ENCODE results near the gene MN1.

The MN1 gene

DNA sequence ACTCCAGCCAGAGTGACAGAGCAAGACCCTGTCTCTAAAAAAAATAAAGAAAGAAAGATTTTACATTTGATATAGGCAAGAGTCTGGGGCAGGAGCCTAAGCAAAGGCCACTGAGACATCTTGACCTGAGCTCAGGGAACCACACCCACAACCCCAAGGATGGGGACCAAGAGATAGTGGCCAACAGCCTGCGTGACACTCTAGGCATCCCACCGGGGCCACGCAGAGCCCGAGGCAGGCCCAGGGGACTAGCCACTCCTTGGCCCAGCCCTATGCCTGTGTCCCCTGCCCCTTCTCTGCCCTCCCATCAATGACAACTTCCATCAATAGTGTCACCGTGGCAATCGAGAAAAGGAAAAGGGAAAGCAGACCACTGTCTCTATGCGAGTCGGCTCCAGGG, 41.1 kb downstream of the MN1 start:
- H3K36me3 ChIP-seq (ENCODE audit: control insufficient read depth, insufficient read depth, low read length) = no peaks in the 10 kb centered on the region
- WGBS (ENCODE audit: insufficient coverage, insufficient read length) = no CpG with 5 or more reads among the region's 8 CpGs

DNA sequence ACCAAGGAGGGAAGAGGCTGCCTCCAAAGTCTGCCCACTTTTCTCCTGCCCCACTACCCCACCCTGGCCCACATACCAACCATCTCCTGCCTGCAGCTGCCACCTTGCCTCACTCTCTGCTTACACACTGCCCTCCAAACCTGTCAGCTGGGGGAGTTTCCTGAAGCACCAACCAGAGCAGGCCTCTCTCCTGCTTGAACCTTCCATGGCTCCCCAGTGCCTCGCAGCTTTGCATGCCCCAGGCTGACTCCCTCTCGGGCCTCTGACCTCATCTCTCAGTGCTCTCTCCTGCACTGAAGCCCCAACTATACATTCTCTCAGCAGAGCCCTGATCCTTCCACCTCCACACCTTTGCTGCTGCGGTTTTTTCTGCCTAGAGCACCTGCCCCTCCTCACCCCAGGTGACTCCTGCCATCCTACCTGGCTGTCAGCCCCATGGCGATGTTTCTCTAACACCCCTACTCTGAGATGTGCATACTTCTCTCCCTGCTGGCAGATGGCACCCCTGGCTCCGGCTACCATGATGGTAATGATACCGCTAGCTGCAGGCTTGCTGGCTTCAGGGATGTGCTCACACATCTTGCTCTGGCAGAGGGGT, 43.5 kb downstream of the MN1 start:
- H3K36me3 ChIP-seq (ENCODE audit: control insufficient read depth, insufficient read depth, low read length) = no peaks in the 10 kb centered on the region
- no peaks in the 10 kb centered on the region for H3K27me3 ChIP-seq (ENCODE audit: control insufficient read depth, insufficient read depth, low read length)
- no peak overlapping the region for H3K4me3 ChIP-seq (ENCODE audit: low read length)
- H3K27ac ChIP-seq (ENCODE audit: low read length) = no peak overlapping the region
- DNase-seq (ENCODE audit: low read depth, low spot score) = no peak
- H3K4me1 ChIP-seq (ENCODE audit: control insufficient read depth, insufficient read depth, low read length) = no peaks in the 10 kb centered on the region
- H3K9me3 ChIP-seq (ENCODE audit: control insufficient read depth, insufficient read depth, low read length) = no peaks in the 10 kb centered on the region
- WGBS (ENCODE audit: insufficient coverage, insufficient read length) = no CpG with 5 or more reads among the region's 6 CpGs

More for the DNA sequence above, 41.1 kb downstream of the MN1 start:
- H3K27me3 ChIP-seq (ENCODE audit: control insufficient read depth, insufficient read depth, low read length) = no peaks in the 10 kb centered on the region
- no peaks in the 10 kb centered on the region for H3K4me1 ChIP-seq (ENCODE audit: control insufficient read depth, insufficient read depth, low read length)
- H3K9me3 ChIP-seq (ENCODE audit: control insufficient read depth, insufficient read depth, low read length) = no peaks in the 10 kb centered on the region
- H3K27ac ChIP-seq (ENCODE audit: low read length) = no peak overlapping the region
- H3K4me3 ChIP-seq (ENCODE audit: low read length) = no peak overlapping the region
- no peak for DNase-seq (ENCODE audit: low read depth, low spot score)

DNA sequence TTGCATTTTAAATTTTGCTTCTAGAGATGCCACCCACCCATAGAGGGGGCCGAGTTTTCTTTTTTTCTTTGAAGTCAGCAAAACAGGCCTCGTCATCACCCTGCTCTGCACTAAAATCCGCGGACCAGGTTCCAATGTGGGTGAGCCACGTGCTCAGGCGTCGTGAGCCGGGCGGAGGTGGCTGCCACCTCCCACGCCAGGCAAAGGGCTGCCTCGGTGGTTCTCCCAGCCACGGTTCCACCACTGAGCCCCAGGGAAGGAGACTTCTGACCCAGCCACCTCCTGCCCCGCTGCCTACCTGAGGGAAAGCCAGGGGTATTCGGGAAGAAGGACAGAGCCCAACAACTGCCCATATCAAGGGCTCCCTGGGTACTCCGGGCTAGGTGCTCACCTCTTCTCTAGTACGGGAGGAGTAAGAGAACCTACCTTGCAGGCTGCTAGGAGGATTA, 45.3 kb downstream of the MN1 start:
- Histone ChIP-seq H3K9me3 (ENCODE audit: control insufficient read depth, insufficient read depth, low read length) (no peaks in the 10 kb centered on the region), H3K27ac (ENCODE audit: low read length) (no peak overlapping the region), H3K4me1 (ENCODE audit: control insufficient read depth, insufficient read depth, low read length) (no peaks in the 10 kb centered on the region), H3K4me3 (ENCODE audit: low read length) (no peak overlapping the region), H3K27me3 (ENCODE audit: control insufficient read depth, insufficient read depth, low read length) (no peaks in the 10 kb centered on the region), H3K36me3 (ENCODE audit: control insufficient read depth, insufficient read depth, low read length) (no peaks in the 10 kb centered on the region)
- DNase-seq (ENCODE audit: low read depth, low spot score) = no peak
- no CpG with 5 or more reads among the region's 16 CpGs for WGBS (ENCODE audit: insufficient coverage, insufficient read length)

DNA sequence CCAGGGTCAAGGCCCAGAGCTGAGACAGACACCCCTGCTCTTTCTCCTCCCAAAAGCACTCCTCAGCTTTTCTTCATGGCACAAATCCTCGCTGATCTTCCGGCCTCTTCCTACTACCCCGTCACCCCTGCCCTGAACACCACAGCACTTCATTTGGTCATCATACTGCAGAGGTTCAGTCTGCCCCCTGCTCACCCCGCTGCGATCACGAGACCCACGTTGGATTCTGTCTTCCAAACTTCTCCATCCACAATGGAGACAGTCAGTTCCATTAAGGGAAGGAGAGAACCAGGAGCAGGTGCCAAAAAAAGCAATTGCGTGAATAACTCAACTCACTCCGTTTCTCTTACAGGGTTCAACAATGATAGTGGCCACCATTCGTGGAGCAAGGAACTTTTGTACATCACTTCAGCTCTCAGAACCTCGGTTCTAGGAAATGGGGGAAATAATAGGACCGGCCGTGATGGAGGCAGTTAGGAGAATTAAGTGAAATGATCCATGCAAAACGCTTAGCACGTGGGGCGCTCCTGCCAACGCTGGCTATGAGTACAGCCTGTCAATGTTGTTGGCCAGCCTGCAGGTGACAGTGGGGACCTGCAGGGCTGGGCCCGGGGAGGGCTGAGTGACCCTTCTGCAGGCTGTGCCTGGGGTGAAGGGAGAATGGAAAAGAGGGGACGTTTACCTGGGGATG, 45.9 kb downstream of the MN1 start:
- no CpG with 5 or more reads among the region's 19 CpGs for WGBS (ENCODE audit: insufficient coverage, insufficient read length)
- no peak for DNase-seq (ENCODE audit: low read depth, low spot score)

DNA sequence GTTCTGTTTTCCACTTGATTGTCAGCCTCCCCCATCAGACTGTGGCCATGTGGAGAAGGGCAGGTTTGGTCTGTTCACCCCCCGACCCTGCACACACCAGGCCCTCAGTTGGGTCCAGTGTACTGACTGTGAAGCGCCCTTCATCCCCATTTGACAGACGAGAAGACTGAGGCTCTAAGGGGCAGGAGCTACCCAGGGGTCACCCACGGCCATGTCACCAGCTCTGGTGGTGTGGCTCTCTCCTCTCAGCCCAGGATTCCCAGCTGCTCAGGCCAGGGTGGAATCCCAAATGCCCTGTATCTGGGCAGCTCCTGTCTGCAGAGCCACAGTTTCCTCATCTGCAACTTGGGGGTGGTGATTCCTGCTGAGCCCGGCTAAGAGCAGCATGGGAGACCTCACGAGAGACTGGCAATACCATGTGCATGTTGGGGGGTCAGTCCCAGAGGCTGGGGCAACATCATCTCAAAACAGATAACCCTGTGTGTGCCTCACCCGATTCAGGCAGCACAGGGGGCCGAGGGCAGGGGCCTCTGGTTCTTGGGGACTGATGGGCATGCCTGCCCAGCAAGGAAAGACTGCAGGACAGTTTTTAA, 46.6 kb downstream of the MN1 start:
- H3K36me3 ChIP-seq (ENCODE audit: control insufficient read depth, insufficient read depth, low read length) = no peaks in the 10 kb centered on the region
- H3K9me3 ChIP-seq (ENCODE audit: control insufficient read depth, insufficient read depth, low read length) = no peaks in the 10 kb centered on the region
- no peak overlapping the region for H3K27ac ChIP-seq (ENCODE audit: low read length)
- no peak overlapping the region for H3K4me3 ChIP-seq (ENCODE audit: low read length)
- H3K4me1 ChIP-seq (ENCODE audit: control insufficient read depth, insufficient read depth, low read length) = peaks cover 1% of the 10 kb centered on the region; the same call in 1 of the 2 replicates
- DNase-seq (ENCODE audit: low read depth, low spot score) = no peak
- WGBS (ENCODE audit: insufficient coverage, insufficient read length) = no CpG with 5 or more reads among the region's 8 CpGs
- H3K27me3 ChIP-seq (ENCODE audit: control insufficient read depth, insufficient read depth, low read length) = no peaks in the 10 kb centered on the region

More for the DNA sequence above, 45.9 kb downstream of the MN1 start:
- H3K4me3 ChIP-seq (ENCODE audit: low read length) = no peak overlapping the region
- H3K27me3 ChIP-seq (ENCODE audit: control insufficient read depth, insufficient read depth, low read length) = no peaks in the 10 kb centered on the region
- H3K27ac ChIP-seq (ENCODE audit: low read length) = no peak overlapping the region
- H3K4me1 ChIP-seq (ENCODE audit: control insufficient read depth, insufficient read depth, low read length) = 0 out of 2 replicates have a peak, but pooled peaks cover 1% of the 10 kb centered on the region
- no peaks in the 10 kb centered on the region for H3K36me3 ChIP-seq (ENCODE audit: control insufficient read depth, insufficient read depth, low read length)
- H3K9me3 ChIP-seq (ENCODE audit: control insufficient read depth, insufficient read depth, low read length) = no peaks in the 10 kb centered on the region

DNA sequence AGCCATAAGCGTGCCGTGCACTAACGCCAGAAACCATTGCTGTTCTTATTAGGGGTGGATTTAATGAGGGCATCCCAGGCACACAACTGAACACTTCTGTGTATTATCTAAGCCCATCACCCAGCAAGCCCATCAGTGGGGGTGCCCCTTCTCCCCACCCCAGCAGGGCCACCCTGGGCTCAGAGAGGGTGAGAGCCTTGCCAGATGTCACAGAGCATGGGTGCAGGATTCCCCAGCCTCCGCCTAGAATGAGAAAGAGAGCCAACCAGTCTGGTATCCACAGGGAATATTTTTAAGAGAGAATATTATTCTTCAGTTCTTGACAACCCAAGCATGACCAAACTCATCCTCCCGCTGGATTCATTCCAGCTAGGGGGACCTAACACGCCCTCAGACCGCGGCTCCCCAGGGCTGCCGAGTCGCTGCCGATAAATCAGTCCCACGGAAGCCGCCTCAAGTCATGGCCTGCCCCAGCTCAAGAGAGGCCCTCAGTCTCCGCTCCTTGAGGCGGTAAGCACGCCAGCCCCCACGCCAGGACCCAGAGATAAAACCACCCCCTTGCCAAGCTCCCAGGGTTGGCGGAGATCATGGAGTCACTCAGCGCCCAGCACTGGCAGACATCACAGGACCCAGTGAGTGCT, 47.2 kb downstream of the MN1 start:
- Histone ChIP-seq H3K9me3 (ENCODE audit: control insufficient read depth, insufficient read depth, low read length) (no peaks in the 10 kb centered on the region), H3K4me3 (ENCODE audit: low read length) (no peak overlapping the region), H3K27ac (ENCODE audit: low read length) (no peak overlapping the region), H3K36me3 (ENCODE audit: control insufficient read depth, insufficient read depth, low read length) (no peaks in the 10 kb centered on the region), H3K4me1 (ENCODE audit: control insufficient read depth, insufficient read depth, low read length) (peaks cover 4% of the 10 kb centered on the region; the same call in 1 of the 2 replicates), H3K27me3 (ENCODE audit: control insufficient read depth, insufficient read depth, low read length) (no peaks in the 10 kb centered on the region)
- no peak for DNase-seq (ENCODE audit: low read depth, low spot score)
- no CpG with 5 or more reads among the region's 19 CpGs for WGBS (ENCODE audit: insufficient coverage, insufficient read length)

DNA sequence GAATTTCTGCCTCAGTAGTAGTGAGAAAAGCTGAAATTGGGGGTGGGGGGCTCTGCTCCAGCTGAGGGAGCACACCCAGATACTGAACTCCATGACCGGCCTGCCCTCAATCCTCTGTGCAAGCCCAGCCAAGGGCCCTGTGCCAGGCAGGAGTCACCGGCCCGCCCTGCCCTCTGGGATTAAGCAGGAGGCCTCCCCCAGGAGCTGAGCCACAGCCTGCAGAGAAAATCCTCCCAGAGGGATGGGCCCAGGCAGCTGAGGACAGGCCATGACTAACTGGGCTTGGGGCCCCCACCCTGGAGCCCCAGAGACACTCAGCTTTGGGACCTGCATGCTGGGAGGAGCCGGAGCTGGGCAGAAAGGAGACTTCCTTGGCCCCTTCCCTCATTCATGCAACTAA, 48.8 kb downstream of the MN1 start:
- H3K4me1 ChIP-seq (ENCODE audit: control insufficient read depth, insufficient read depth, low read length) = peaks cover 8% of the 10 kb centered on the region; the same call in 1 of the 2 replicates
- DNase-seq (ENCODE audit: low read depth, low spot score) = no peak

DNA sequence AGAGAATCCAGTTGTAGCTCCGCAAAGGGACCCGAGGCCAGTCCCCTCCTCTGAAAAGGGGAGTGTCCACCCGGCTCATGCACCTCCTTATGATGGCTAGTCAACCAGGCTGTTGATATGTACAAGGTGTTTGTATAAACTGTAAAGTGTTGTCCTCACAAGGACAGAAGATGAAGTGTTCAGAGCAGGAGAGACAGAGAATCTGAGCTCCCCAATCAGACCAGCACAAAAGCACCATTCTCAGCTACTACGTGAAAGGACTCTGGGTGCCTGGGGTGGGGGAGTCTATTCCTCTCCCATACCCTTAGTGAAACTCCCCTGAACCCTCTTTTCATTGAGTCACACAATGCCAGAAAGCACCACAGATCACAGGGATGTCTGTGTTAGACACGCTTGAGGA, 49.4 kb downstream of the MN1 start:
- Histone ChIP-seq H3K36me3 (ENCODE audit: control insufficient read depth, insufficient read depth, low read length) (no peaks in the 10 kb centered on the region), H3K27ac (ENCODE audit: low read length) (no peak overlapping the region), H3K4me1 (ENCODE audit: control insufficient read depth, insufficient read depth, low read length) (peaks cover 8% of the 10 kb centered on the region; the same call in 1 of the 2 replicates), H3K27me3 (ENCODE audit: control insufficient read depth, insufficient read depth, low read length) (no peaks in the 10 kb centered on the region), H3K9me3 (ENCODE audit: control insufficient read depth, insufficient read depth, low read length) (no peaks in the 10 kb centered on the region), H3K4me3 (ENCODE audit: low read length) (no peak overlapping the region)
- no peak for DNase-seq (ENCODE audit: low read depth, low spot score)
- no CpG with 5 or more reads among the region's 5 CpGs for WGBS (ENCODE audit: insufficient coverage, insufficient read length)

More for the DNA sequence above, 48.8 kb downstream of the MN1 start:
- WGBS (ENCODE audit: insufficient coverage, insufficient read length) = no CpG with 5 or more reads among the region's 4 CpGs
- Histone ChIP-seq H3K27ac (ENCODE audit: low read length) (no peak overlapping the region), H3K9me3 (ENCODE audit: control insufficient read depth, insufficient read depth, low read length) (no peaks in the 10 kb centered on the region), H3K27me3 (ENCODE audit: control insufficient read depth, insufficient read depth, low read length) (no peaks in the 10 kb centered on the region), H3K4me3 (ENCODE audit: low read length) (no peak overlapping the region), H3K36me3 (ENCODE audit: control insufficient read depth, insufficient read depth, low read length) (no peaks in the 10 kb centered on the region)

DNA sequence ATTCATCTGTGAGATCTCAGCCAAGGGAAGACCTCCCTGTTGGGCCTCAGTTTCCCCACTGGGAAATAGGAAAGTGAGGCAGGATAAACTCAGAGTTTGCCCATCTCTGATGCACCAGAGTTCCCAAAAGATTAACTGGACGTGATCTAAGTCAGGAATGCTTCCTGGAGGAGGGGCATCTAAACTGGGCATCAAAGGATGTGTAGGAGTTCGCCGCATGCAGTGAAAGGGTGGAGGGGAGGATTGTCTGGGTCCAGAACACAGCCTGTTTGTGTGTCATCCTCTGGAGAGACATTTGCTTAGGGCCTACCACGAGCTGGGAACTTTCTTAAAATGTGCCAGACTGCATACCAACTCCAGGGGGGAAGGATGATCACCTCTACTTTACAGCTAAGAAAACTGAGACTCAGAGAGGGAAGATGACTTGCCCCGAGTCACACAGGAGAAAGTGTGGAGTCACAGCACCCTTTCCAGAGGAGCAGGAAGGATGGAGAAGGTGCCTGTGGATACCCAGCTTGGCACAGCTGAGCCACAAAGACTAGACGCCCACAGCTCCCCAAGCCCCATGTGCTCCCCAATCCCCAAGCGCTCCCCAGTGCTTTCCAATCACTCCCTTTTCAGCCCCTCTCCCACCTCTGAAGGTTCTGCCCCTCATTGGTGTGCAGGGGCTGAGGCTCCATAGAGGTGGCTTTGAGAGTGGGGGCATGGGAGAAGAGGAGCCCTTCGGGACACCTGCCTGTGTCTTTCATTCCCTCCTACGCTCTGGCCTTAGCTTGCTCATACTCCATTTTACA, 50.1 kb downstream of the MN1 start:
- WGBS (ENCODE audit: insufficient coverage, insufficient read length) = no CpG with 5 or more reads among the region's 9 CpGs
- Histone ChIP-seq H3K4me3 (ENCODE audit: low read length) (no peak overlapping the region), H3K36me3 (ENCODE audit: control insufficient read depth, insufficient read depth, low read length) (no peaks in the 10 kb centered on the region), H3K27ac (ENCODE audit: low read length) (no peak overlapping the region), H3K9me3 (ENCODE audit: control insufficient read depth, insufficient read depth, low read length) (no peaks in the 10 kb centered on the region), H3K27me3 (ENCODE audit: control insufficient read depth, insufficient read depth, low read length) (no peaks in the 10 kb centered on the region), H3K4me1 (ENCODE audit: control insufficient read depth, insufficient read depth, low read length) (peaks cover 9% of the 10 kb centered on the region; the same call in 1 of the 2 replicates)
- no peak for DNase-seq (ENCODE audit: low read depth, low spot score)
